ENCODE measurements around the gene HPS5.

DNA sequence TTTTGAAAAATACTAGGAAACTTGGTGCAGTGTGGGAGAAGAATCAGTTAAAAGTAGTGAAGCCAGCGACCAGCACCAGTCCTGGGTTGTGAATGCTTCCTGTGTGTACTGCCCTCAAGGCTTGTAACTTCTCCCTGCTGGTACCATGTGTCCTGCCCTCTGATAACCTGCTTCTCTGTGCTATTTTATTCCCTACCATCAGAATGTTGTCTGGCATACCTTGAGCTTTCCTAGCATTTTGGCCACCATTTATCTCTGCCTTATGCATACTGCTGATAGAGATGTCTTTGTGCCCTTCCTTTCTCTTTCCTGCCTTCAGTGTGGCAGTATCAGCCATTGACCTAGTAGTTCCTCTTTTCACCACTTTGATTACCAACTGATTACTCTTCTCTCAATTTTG lies 2.4 kb upstream of the HPS5 start:
- TF ChIP-seq EZH2 (IDR thresholded peaks at IDR 0.05; ENCODE audit: low read depth): no peak
- TF ChIP-seq, protein P1, sequence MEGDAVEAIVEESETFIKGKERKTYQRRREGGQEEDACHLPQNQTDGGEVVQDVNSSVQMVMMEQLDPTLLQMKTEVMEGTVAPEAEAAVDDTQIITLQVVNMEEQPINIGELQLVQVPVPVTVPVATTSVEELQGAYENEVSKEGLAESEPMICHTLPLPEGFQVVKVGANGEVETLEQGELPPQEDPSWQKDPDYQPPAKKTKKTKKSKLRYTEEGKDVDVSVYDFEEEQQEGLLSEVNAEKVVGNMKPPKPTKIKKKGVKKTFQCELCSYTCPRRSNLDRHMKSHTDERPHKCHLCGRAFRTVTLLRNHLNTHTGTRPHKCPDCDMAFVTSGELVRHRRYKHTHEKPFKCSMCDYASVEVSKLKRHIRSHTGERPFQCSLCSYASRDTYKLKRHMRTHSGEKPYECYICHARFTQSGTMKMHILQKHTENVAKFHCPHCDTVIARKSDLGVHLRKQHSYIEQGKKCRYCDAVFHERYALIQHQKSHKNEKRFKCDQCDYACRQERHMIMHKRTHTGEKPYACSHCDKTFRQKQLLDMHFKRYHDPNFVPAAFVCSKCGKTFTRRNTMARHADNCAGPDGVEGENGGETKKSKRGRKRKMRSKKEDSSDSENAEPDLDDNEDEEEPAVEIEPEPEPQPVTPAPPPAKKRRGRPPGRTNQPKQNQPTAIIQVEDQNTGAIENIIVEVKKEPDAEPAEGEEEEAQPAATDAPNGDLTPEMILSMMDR (conservative IDR thresholded peaks at IDR 0.05): no peak

All from PC-9 (cell line).